RWPE1 (cell line): Measurements from ENCODE around the gene SCOC.

Experiments used
- CTCF ChIA-PET: fragments of 350-600 bp; sonication (Branson Sonifier 250); formaldehyde crosslinking; extraction: SDS; loops from one replicate; lab custom pipeline; 2021; lab: Yijun Ruan, JAX
- POLR2A ChIA-PET: fragments of 400-600 bp; formaldehyde crosslinking; extraction: SDS; loops from one replicate; lab custom pipeline; 2020; ENCODE audit warnings: antibody characterized with exemption; ENCODE audit not compliant: low non-redundant PET; lab: Yijun Ruan, JAX
- DNase-seq: peaks from one replicate; pipeline ENCODE4 v3.0.0; 2012; ENCODE audit warnings: low spot score
- H3K27ac ChIP-seq: fragments of 450-650 bp; 2 replicates; pipeline ENCODE4 v1.5.1; 2017
- CTCF ChIP-seq: fragments of 450-650 bp; conservative IDR thresholded peaks from 2 replicates; pipeline ENCODE4 v1.5.1; 2017; ENCODE audit warnings: low read depth, mild to moderate bottlenecking

The SCOC gene

GRCh38 chr4:140426610-140427105, 53.2 kb downstream of the SCOC start:
- no peak for DNase-seq
- H3K27ac ChIP-seq = no peak overlapping the region; the same call in 1 of the 2 replicates
- POLR2A ChIA-PET = no interaction called here
- CTCF ChIA-PET = interaction anchor here (0.6 to 1.2 kb wide), 2 partner anchors 14 to 169 kb away, joined by 3 read pairs; no protein-coding TSS in a partner anchor
- TF ChIP-seq CTCF = no peak

- ChIA-PET POLR2A (no interaction called here), CTCF (interaction anchor here (0.6 to 1.2 kb wide), 2 partner anchors 15 to 170 kb away, joined by 3 read pairs; no protein-coding TSS in a partner anchor)
- peak within 1 kb of the TSS; percentile 62; the same call in 1 of the 2 replicates for H3K27ac ChIP-seq
- peak; percentile 58 for TF ChIP-seq CTCF
- peak; percentile 40 for DNase-seq
Measured at GRCh38 chr4:140427106-140427918, 53.9 kb downstream of the SCOC start, which contains the start of gene CLGN. Gene CLGN, minus strand, starts transcription at chr4:140427648. Its CDS starts 14,570 bp downstream, at chr4:140413078.

GRCh38 chr4:140427919-140428471, 54.5 kb downstream of the SCOC start:
- no peak for DNase-seq
- POLR2A ChIA-PET = no interaction called here
- peak overlapping the region; percentile 62; the same call in 1 of the 2 replicates for H3K27ac ChIP-seq
- CTCF ChIA-PET = interaction anchor here (1.2 kb wide), 1 partner anchor 15 kb away, joined by 3 read pairs; no protein-coding TSS in a partner anchor
- TF ChIP-seq CTCF = no peak; the same call in 1 of the 2 replicates
